IMR-90 (cell line): ENCODE measurements around the gene CREB5.

Source experiments
- CEBPB ChIP-seq: IDR thresholded peaks from 2 replicates; pipeline ENCODE4 v1.6.1; 2012; ENCODE audit warnings: low read depth, low read length, improper control_type of control experiment
- FOS ChIP-seq: fragments of 150-350 bp; IDR thresholded peaks from 2 replicates; pipeline ENCODE4 v1.6.1; 2016; ENCODE audit warnings: low read depth, low read length
- MAFK ChIP-seq: IDR thresholded peaks from 2 replicates; pipeline ENCODE4 v1.6.1; 2012; ENCODE audit warnings: low read depth, low read length, improper control_type of control experiment
- MXI1 ChIP-seq: IDR thresholded peaks from 2 replicates; pipeline ENCODE4 v1.6.1; 2012; ENCODE audit warnings: low read depth, mild to moderate bottlenecking, low read length, moderate library complexity, borderline replicate concordance
- POLR2A ChIP-seq: IDR thresholded peaks from 2 replicates; pipeline ENCODE4 v1.6.1; 2012; ENCODE audit warnings: mild to moderate bottlenecking, low read depth, low read length
- RAD21 ChIP-seq: IDR thresholded peaks from 2 replicates; pipeline ENCODE4 v1.6.1; 2012; ENCODE audit warnings: low read length, improper control_type of control experiment
- RFX5 ChIP-seq: IDR thresholded peaks from 2 replicates; pipeline ENCODE4 v1.8.0; 2012; ENCODE audit warnings: low read depth, mild to moderate bottlenecking, low read length, moderate library complexity
- TF ChIP-seq, protein P1 (sequence below): conservative IDR thresholded peaks from 2 replicates; pipeline ENCODE4 v1.5.1; 2012; ENCODE audit warnings: mild to moderate bottlenecking, low read depth, low read length, improper control_type of control experiment
- TF ChIP-seq, protein P2 (sequence below): fragments of 150-350 bp; IDR thresholded peaks from 2 replicates; pipeline ENCODE4 v1.6.1; 2017; ENCODE audit warnings: mild to moderate bottlenecking, antibody characterized with exemption, low read length, low read depth
- TF ChIP-seq, protein P3 (sequence below): fragments of 150-350 bp; IDR thresholded peaks from 2 replicates; pipeline ENCODE4 v1.6.1; 2016; ENCODE audit warnings: low read depth, mild to moderate bottlenecking, low read length, moderate library complexity, borderline replicate concordance

GRCh38 chr7:28840592-28840995 is 428.3 kb downstream of the CREB5 start:
- TF ChIP-seq RAD21 = peak; percentile 9; the same call in 1 of the 2 replicates
- TF ChIP-seq, protein P1, sequence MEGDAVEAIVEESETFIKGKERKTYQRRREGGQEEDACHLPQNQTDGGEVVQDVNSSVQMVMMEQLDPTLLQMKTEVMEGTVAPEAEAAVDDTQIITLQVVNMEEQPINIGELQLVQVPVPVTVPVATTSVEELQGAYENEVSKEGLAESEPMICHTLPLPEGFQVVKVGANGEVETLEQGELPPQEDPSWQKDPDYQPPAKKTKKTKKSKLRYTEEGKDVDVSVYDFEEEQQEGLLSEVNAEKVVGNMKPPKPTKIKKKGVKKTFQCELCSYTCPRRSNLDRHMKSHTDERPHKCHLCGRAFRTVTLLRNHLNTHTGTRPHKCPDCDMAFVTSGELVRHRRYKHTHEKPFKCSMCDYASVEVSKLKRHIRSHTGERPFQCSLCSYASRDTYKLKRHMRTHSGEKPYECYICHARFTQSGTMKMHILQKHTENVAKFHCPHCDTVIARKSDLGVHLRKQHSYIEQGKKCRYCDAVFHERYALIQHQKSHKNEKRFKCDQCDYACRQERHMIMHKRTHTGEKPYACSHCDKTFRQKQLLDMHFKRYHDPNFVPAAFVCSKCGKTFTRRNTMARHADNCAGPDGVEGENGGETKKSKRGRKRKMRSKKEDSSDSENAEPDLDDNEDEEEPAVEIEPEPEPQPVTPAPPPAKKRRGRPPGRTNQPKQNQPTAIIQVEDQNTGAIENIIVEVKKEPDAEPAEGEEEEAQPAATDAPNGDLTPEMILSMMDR = peak; percentile 40
- TF ChIP-seq POLR2A = no peak
- no peak for TF ChIP-seq MAFK
- TF ChIP-seq, protein P2, sequence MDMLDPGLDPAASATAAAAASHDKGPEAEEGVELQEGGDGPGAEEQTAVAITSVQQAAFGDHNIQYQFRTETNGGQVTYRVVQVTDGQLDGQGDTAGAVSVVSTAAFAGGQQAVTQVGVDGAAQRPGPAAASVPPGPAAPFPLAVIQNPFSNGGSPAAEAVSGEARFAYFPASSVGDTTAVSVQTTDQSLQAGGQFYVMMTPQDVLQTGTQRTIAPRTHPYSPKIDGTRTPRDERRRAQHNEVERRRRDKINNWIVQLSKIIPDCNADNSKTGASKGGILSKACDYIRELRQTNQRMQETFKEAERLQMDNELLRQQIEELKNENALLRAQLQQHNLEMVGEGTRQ = no peak
- no peak for TF ChIP-seq MXI1
- TF ChIP-seq, protein P3, sequence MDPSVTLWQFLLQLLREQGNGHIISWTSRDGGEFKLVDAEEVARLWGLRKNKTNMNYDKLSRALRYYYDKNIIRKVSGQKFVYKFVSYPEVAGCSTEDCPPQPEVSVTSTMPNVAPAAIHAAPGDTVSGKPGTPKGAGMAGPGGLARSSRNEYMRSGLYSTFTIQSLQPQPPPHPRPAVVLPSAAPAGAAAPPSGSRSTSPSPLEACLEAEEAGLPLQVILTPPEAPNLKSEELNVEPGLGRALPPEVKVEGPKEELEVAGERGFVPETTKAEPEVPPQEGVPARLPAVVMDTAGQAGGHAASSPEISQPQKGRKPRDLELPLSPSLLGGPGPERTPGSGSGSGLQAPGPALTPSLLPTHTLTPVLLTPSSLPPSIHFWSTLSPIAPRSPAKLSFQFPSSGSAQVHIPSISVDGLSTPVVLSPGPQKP = no peak
- no peak for TF ChIP-seq FOS
- TF ChIP-seq CEBPB = no peak
- TF ChIP-seq RFX5 = no peak
